ENCODE measurements around the gene APOBEC2.

APOBEC2 gene

GRCh38 chr6:41092421-41093140, 39.6 kb downstream of the APOBEC2 start:
- peak; percentile 21 for DNase-seq

GRCh38 chr6:41093729-41094128, 40.7 kb downstream of the APOBEC2 start:
- no peak for DNase-seq

- no peak for DNase-seq
Measured at GRCh38 chr6:41097467-41098090, 44.6 kb downstream of the APOBEC2 start.

GRCh38 chr6:41098366-41098765, 45.4 kb downstream of the APOBEC2 start:
- DNase-seq: no peak

- DNase-seq: no peak
Measured at GRCh38 chr6:41100871-41101287, 47.9 kb downstream of the APOBEC2 start.

- no peak for DNase-seq
Measured at GRCh38 chr6:41103847-41104246, 50.8 kb downstream of the APOBEC2 start.

- no peak for DNase-seq
Measured at GRCh38 chr6:41111017-41111416, 58.0 kb downstream of the APOBEC2 start.

Measured in NCI-H1436 (cell line).